GM10248 (cell line): Measurements from ENCODE around the gene RIMS3.

ENCODE experiments used
- CTCF ChIA-PET: fragments of 300-600 bp; sonication (Branson Sonifier 250); formaldehyde crosslinking; extraction: SDS; loops from one replicate; lab custom pipeline; 2021; ENCODE audit warnings: antibody characterized with exemption; lab: Yijun Ruan, JAX
- POLR2A ChIA-PET: fragments of 350-650 bp; sonication (Branson Sonifier 250); formaldehyde crosslinking; extraction: SDS; loops from one replicate; lab custom pipeline; 2020; ENCODE audit warnings: antibody characterized with exemption; lab: Yijun Ruan, JAX
- DNase-seq: peaks from one replicate; pipeline ENCODE4 v3.0.0; 2012; ENCODE audit errors: extremely low spot score
- CTCF ChIP-seq: IDR thresholded peaks from 2 replicates; pipeline ENCODE4 v1.5.1; 2012; ENCODE audit warnings: mild to moderate bottlenecking, low read depth; ENCODE audit errors: extremely low read depth, missing control alignments, control extremely low read depth

Gene RIMS3

GRCh38 chr1:40687661-40688060 lies 22.2 kb upstream of the RIMS3 start:
- DNase-seq: no peak
- no peak for TF ChIP-seq CTCF
- ChIA-PET CTCF (interaction anchor here (1.2 to 4.5 kb wide), 2 partner anchors 15 to 19 kb away, joined by 3 to 34 read pairs; no protein-coding TSS in a partner anchor), POLR2A (no interaction called here)

- no peak for DNase-seq
- no peak for TF ChIP-seq CTCF
- ChIA-PET POLR2A (no interaction called here), CTCF (interaction anchor here (1.2 kb wide), 1 partner anchor 14 kb away, joined by 3 read pairs; no protein-coding TSS in a partner anchor)
Measured at GRCh38 chr1:40687059-40687458, 21.6 kb upstream of the RIMS3 start.

GRCh38 chr1:40684669-40685068 lies 19.2 kb upstream of the RIMS3 start:
- no peak for TF ChIP-seq CTCF
- no peak for DNase-seq
- POLR2A ChIA-PET: interaction anchor here (1.2 kb wide), 1 partner anchor 19 kb away, joined by 4 read pairs; no protein-coding TSS in a partner anchor
- CTCF ChIA-PET: interaction anchor here (0.9 to 4.9 kb wide), 6 partner anchors 7 to 268 kb away, joined by 3 to 24 read pairs (median 6); partner anchors contain the start of gene NFYC

GRCh38 chr1:40679165-40679953 lies 13.9 kb upstream of the RIMS3 start:
- ChIA-PET CTCF (interaction anchor here (1.2 to 3.3 kb wide), 7 partner anchors 10 to 147 kb away, joined by 3 to 25 read pairs (median 4); partner anchors contain the start of gene NFYC), POLR2A (no interaction called here)
- no peak for DNase-seq
- no peak for TF ChIP-seq CTCF

GRCh38 chr1:40676501-40676900 lies 11.0 kb upstream of the RIMS3 start:
- ChIA-PET POLR2A (no interaction called here), CTCF (interaction anchor here (1.0 to 3.3 kb wide), 3 partner anchors 7 to 16 kb away, joined by 4 to 25 read pairs (median 4); partner anchors contain the start of gene NFYC)
- TF ChIP-seq CTCF: no peak
- DNase-seq: no peak

GRCh38 chr1:40673452-40673851 lies 8.0 kb upstream of the RIMS3 start:
- no peak for TF ChIP-seq CTCF
- DNase-seq: no peak
- ChIA-PET POLR2A (no interaction called here), CTCF (interaction anchor here (1.0 to 2.2 kb wide), 4 partner anchors 9 to 530 kb away, joined by 3 to 9 read pairs (median 3); no protein-coding TSS in a partner anchor)
